GM12865 (cell line): Measurements from ENCODE around the gene CREB3L2.

Source experiments
- DNase-seq: peaks from one replicate; pipeline ENCODE4 v3.0.0; 2010; ENCODE audit warnings: low read depth
- H3K4me3 ChIP-seq: 2 replicates; pipeline ENCODE4 v1.5.1; 2011; ENCODE audit warnings: mild to moderate bottlenecking, low read depth, low read length, control low read depth
- CTCF ChIP-seq: IDR thresholded peaks from 2 replicates; pipeline ENCODE4 v1.5.1; 2011; ENCODE audit warnings: low read length, control low read depth, low read depth, inconsistent platforms; ENCODE audit not compliant: insufficient read depth; ENCODE audit errors: missing control alignments

The CREB3L2 gene

GRCh38 chr7:137920637-137921399 is 81.1 kb downstream of the CREB3L2 start:
- no peak for DNase-seq
- TF ChIP-seq CTCF: no peak
- H3K4me3 ChIP-seq: no peak overlapping the region

GRCh38 chr7:137919987-137920386 is 81.9 kb downstream of the CREB3L2 start:
- TF ChIP-seq CTCF: no peak

GRCh38 chr7:137916980-137917645 is 84.8 kb downstream of the CREB3L2 start:
- peak; percentile 22 for DNase-seq
- peak overlapping the region; percentile 50 for H3K4me3 ChIP-seq
- no peak for TF ChIP-seq CTCF

More at GRCh38 chr7:137919987-137920386, 81.9 kb downstream of the CREB3L2 start:
- H3K4me3 ChIP-seq: no peak overlapping the region
- DNase-seq: no peak

GRCh38 chr7:137916564-137916963 is 85.3 kb downstream of the CREB3L2 start:
- peak; percentile 64 for DNase-seq
- no peak for TF ChIP-seq CTCF
- H3K4me3 ChIP-seq: peak overlapping the region; percentile 50

GRCh38 chr7:137915266-137915665 is 86.6 kb downstream of the CREB3L2 start:
- no peak for DNase-seq
- TF ChIP-seq CTCF: no peak
- no peak overlapping the region for H3K4me3 ChIP-seq

GRCh38 chr7:137913985-137914384 is 87.9 kb downstream of the CREB3L2 start:
- DNase-seq: no peak
- no peak overlapping the region for H3K4me3 ChIP-seq

More at GRCh38 chr7:137913985-137914384, 87.9 kb downstream of the CREB3L2 start:
- no peak for TF ChIP-seq CTCF
